ENCODE data around the gene ZDHHC19. TPM values are rescaled to one million over a fixed set of nuclear protein-coding genes. Genes with fewer than 3 reads are reported as not detected.
A peak's percentile ranks its signal among the peaks of the same experiment; 100 is the strongest.

The ZDHHC19 gene
- total RNA-seq, 1 donor from 2014 or later = not detected

DNA sequence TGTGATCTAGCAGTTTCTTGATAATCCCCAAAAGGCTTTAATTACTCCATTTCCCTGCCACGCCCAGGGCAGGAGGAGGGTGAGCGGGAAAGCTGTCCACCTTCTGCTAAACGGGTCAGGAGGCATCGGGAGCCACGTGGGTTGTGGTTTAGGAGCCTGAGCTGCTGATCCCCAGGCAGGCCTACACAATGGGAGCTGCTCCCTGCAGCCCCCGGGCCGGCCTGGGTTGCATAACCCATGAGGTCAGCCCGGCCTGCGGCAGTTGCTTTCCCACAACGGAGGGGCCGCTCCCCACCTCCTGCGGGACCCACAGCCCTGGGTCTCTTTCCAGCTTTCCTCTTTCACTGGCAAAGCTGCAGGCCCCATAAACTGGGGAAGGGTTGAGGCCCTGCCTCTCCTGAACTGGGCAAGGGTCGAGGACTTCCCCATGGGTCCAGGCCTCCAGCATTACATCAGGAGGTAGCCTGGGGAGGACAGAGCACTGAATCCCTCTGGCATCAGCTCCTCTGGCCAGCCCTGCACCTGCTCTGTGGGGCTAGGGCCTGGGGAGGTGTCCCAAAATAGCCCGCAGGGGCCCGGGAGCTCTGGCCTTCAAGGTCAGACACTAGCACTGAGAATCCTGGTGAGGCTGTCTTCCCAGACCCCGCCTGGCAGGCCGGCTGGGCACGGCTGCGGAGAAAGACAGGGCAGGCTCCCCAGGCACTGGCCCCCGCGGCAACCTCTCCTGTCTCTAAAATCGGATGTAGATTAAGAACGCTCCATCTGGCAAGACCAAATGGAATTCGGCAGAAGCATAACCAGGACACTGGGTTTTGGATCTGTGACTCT, 47.3 kb downstream of the ZDHHC19 start:
- H3K9me3 Mint-ChIP-seq (ENCODE audit: low read depth) = no peaks in the 10 kb centered on the region
- H3K27ac Mint-ChIP-seq (ENCODE audit: unreplicated experiment) = no peak overlapping the region
- no peaks in the 10 kb centered on the region for H3K27me3 Mint-ChIP-seq (ENCODE audit: low read depth)
- H3K4me3 Mint-ChIP-seq (ENCODE audit: unreplicated experiment) = no peak overlapping the region
- no peak for DNase-seq (ENCODE audit: low spot score)
- H3K4me1 Mint-ChIP-seq (ENCODE audit: low read depth) = no peaks in the 10 kb centered on the region
- no peaks in the 10 kb centered on the region for H3K36me3 Mint-ChIP-seq (ENCODE audit: low read depth)
- TF ChIP-seq, protein P1, sequence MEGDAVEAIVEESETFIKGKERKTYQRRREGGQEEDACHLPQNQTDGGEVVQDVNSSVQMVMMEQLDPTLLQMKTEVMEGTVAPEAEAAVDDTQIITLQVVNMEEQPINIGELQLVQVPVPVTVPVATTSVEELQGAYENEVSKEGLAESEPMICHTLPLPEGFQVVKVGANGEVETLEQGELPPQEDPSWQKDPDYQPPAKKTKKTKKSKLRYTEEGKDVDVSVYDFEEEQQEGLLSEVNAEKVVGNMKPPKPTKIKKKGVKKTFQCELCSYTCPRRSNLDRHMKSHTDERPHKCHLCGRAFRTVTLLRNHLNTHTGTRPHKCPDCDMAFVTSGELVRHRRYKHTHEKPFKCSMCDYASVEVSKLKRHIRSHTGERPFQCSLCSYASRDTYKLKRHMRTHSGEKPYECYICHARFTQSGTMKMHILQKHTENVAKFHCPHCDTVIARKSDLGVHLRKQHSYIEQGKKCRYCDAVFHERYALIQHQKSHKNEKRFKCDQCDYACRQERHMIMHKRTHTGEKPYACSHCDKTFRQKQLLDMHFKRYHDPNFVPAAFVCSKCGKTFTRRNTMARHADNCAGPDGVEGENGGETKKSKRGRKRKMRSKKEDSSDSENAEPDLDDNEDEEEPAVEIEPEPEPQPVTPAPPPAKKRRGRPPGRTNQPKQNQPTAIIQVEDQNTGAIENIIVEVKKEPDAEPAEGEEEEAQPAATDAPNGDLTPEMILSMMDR (IDR thresholded peaks at IDR 0.05) = no peak

DNA sequence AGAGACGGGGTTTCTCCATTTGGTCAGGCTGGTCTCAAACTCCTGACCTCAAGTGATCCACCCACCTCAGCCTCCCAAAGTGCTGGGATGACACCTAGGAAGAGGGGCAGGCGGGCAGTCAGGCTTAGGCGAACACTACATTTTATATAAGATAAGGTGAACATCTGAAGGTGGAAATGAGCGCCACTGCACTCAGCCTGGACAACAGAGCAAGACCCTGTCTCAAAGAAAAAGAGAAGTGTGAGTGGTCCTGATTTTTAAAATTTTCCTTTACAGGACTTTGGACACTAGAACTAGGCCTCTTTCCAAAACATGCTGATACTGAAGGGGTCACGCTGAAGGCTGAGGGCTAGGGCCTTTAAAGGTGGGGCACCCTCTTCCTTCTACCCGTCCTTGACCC, 48.0 kb downstream of the ZDHHC19 start:
- no peaks in the 10 kb centered on the region for H3K9me3 Mint-ChIP-seq (ENCODE audit: low read depth)
- H3K4me1 Mint-ChIP-seq (ENCODE audit: low read depth) = no peaks in the 10 kb centered on the region
- no peaks in the 10 kb centered on the region for H3K27me3 Mint-ChIP-seq (ENCODE audit: low read depth)
- TF ChIP-seq, protein P1 (IDR thresholded peaks at IDR 0.05) = no peak
- no peak overlapping the region for H3K4me3 Mint-ChIP-seq (ENCODE audit: unreplicated experiment)
- no peaks in the 10 kb centered on the region for H3K36me3 Mint-ChIP-seq (ENCODE audit: low read depth)
- DNase-seq (ENCODE audit: low spot score) = peak; percentile 10
- H3K27ac Mint-ChIP-seq (ENCODE audit: unreplicated experiment) = no peak overlapping the region

DNA sequence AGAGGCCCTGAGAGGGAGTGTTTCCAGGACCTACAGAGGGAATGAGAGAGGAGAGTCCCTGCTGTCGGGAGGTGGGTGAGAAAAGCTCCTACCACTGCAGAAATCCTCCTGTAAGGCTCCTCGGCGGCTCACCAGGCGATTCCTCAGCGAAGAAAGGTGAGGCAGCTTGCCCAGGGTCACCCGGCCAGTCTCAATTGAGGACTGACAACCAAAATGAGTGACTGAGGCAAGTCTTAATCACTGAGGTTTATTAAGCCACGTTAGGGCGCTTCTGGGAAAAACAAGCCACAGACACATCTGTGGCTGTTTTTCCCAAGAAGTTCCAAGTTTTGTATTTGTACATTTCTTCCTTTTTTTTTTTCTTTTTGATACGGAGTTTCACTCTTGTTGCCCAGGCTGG, 48.5 kb downstream of the ZDHHC19 start:
- TF ChIP-seq, protein P1 (IDR thresholded peaks at IDR 0.05) = no peak
- DNase-seq (ENCODE audit: low spot score) = peak; percentile 37
- no peaks in the 10 kb centered on the region for H3K9me3 Mint-ChIP-seq (ENCODE audit: low read depth)
- no peak overlapping the region for H3K27ac Mint-ChIP-seq (ENCODE audit: unreplicated experiment)
- H3K4me1 Mint-ChIP-seq (ENCODE audit: low read depth) = no peaks in the 10 kb centered on the region
- no peak overlapping the region for H3K4me3 Mint-ChIP-seq (ENCODE audit: unreplicated experiment)
- H3K27me3 Mint-ChIP-seq (ENCODE audit: low read depth) = no peaks in the 10 kb centered on the region
- no peaks in the 10 kb centered on the region for H3K36me3 Mint-ChIP-seq (ENCODE audit: low read depth)

DNA sequence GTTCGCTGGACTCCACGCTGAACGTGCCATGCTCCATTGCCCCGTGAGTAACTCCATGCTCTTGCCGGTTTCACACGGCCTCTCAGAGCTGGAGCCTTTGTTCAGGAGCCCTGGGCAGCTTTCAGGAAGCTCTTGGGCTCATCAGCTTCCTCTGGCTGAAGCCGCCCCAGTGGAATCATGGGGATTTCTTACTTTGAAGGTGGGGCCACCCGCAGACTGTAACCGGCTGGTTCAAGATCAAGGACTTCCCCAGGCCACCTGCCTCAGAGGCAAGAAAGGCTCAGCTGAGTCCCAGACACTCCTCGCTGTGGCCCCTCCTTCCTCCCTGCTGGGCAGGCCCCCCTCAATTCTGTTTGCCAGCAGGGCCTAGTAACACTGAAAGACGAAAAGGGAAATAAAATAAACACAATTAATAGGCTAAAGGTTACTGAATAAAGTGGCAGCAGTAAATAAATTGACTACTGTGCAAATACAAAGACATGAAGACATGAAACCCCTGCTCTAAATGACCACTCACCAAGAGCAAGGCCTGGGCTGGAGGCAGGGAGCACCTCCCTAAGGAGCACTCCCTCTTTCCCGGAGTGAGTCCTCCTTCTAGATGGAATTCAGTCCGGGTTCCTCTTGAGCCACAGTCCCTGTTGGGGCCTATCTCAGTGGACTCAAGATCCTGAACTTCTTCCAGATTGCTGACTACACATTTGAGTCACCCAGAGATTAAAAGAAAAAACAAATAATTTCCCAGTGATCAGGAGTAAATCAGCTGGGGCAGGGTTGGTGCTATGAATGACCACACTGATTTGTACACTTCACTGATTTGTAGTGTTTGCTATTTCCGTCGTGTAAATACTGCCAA, 51.0 kb downstream of the ZDHHC19 start:
- H3K36me3 Mint-ChIP-seq (ENCODE audit: low read depth) = no peaks in the 10 kb centered on the region
- no peak overlapping the region for H3K4me3 Mint-ChIP-seq (ENCODE audit: unreplicated experiment)
- TF ChIP-seq, protein P1 (IDR thresholded peaks at IDR 0.05) = no peak
- H3K27me3 Mint-ChIP-seq (ENCODE audit: low read depth) = no peaks in the 10 kb centered on the region
- H3K4me1 Mint-ChIP-seq (ENCODE audit: low read depth) = no peaks in the 10 kb centered on the region
- H3K27ac Mint-ChIP-seq (ENCODE audit: unreplicated experiment) = no peak overlapping the region
- H3K9me3 Mint-ChIP-seq (ENCODE audit: low read depth) = no peaks in the 10 kb centered on the region
- peak; percentile 61 for DNase-seq (ENCODE audit: low spot score)

DNA sequence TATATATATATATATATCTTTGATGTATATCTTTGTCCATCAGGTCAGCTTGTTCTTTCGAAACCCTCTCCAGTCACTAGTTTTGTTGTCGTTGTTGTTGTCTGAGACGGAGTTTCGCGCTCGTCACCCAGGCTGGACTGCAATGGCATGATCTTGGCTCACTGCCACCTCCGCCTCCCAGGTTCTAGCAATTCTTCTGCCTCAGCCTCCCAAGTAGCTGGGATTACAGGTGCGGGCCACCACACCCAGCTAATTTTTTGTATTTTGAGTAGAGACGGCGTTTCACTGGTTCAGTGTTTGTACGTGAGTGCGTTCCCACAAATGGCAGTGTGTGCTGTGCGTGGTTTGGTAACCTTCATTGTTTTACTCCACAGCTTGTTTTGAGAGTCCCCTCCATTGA, 51.7 kb downstream of the ZDHHC19 start:
- TF ChIP-seq, protein P1 (IDR thresholded peaks at IDR 0.05) = no peak
- Mint-ChIP-seq H3K36me3 (ENCODE audit: low read depth) (no peaks in the 10 kb centered on the region), H3K4me3 (ENCODE audit: unreplicated experiment) (no peak overlapping the region), H3K9me3 (ENCODE audit: low read depth) (no peaks in the 10 kb centered on the region), H3K27ac (ENCODE audit: unreplicated experiment) (no peak overlapping the region), H3K27me3 (ENCODE audit: low read depth) (no peaks in the 10 kb centered on the region), H3K4me1 (ENCODE audit: low read depth) (no peaks in the 10 kb centered on the region)
- peak; percentile 26 for DNase-seq (ENCODE audit: low spot score)
